Gastrocnemius medialis (tissue), 4 donors: ENCODE data around the gene RAB44. TPM values are rescaled to one million over a fixed set of nuclear protein-coding genes. Genes with fewer than 3 reads are reported as not detected.

Source experiments
- ATAC-seq, 2 donors: fragments of 150-250 bp; one replicate each; pipeline ENCODE4 v1.9.1; 2016
- DNase-seq, 2 donors: peaks; one replicate each; pipeline ENCODE4 v3.0.0-alpha.2; 2019
- H3K27ac ChIP-seq, 4 donors: fragments of 200-600 bp; sonication (generic); 1 replicate in 1 of 4; 2 replicates in 3 of 4; pipeline ENCODE4 v1.5.1; 2016 to 2018; ENCODE audit warnings: mild to moderate bottlenecking in 2 of 4, moderate library complexity in 1 of 4
- H3K27me3 ChIP-seq, 3 donors: fragments of 200-600 bp; sonication (generic) in 2 of 3; 1 replicate in 1 of 3; 2 replicates in 2 of 3; pipeline versions ENCODE4 v1.5.1 to v1.6.0; 2016 to 2019; ENCODE audit warnings: mild to moderate bottlenecking in 1 of 3, moderate library complexity in 1 of 3
- H3K36me3 ChIP-seq, 2 donors: fragments of 200-600 bp; sonication (generic) in 1 of 2; one replicate each; pipeline ENCODE4 v1.5.1; 2017 to 2018
- H3K4me1 ChIP-seq, 2 donors: fragments of 200-600 bp; sonication (generic) in 1 of 2; one replicate each; pipeline ENCODE4 v1.5.1; 2016 to 2017; ENCODE audit warnings: mild to moderate bottlenecking in 2 of 2
- H3K4me3 ChIP-seq, 4 donors: fragments of 200-600 bp; sonication (generic) in 3 of 4; 1 replicate in 1 of 4; 2 replicates in 3 of 4; pipeline ENCODE4 v1.5.1; 2016 to 2019; ENCODE audit warnings: mild to moderate bottlenecking in 2 of 4
- H3K9me3 ChIP-seq, 3 donors: fragments of 200-600 bp; sonication (generic) in 2 of 3; 1 replicate in 1 of 3; 2 replicates in 2 of 3; pipeline ENCODE4 v1.5.1; 2016 to 2019
- POLR2A ChIP-seq, 2 donors: fragments of 450-650 bp; IDR thresholded peaks; one replicate each; pipeline ENCODE4 v1.6.1; 2017; ENCODE audit warnings: antibody characterized with exemption in 2 of 2, mild to moderate bottlenecking in 2 of 2, moderate library complexity in 2 of 2
- in situ Hi-C, 4 donors: fragments of 200-750 bp; cut with MboI; loops; one replicate each; pipeline versions ENCODE4 v1.15.0 to v1.8.0; 2017; ENCODE audit warnings: low sequenced_read_pairs in 4 of 4
- intact Hi-C: fragments of 100-400 bp; cut with DNase I; formaldehyde crosslinking; loops from one replicate; pipeline ENCODE4 v1.15.1; 2023; ENCODE audit warnings: low total_unique reads
- total RNA-seq, 4 donors: library from RNA; depleted of rRNA; stranded (reverse); fragments of >200 nt; gene quantifications; one replicate each; pipeline versions ENCODE4 v1.1.0 to v1.2.3, GENCODE V29; 2016
- TF ChIP-seq, protein P1 (sequence below), 5 experiments: fragments of 450-650 bp in 3 of 5; fragments of 200-600 bp in 2 of 5; sonication (generic) in 2 of 5; IDR thresholded peaks in 4 of 5; conservative IDR thresholded peaks in 1 of 5; 1 replicate in 4 of 5; 2 replicates in 1 of 5; pipeline ENCODE4 v1.5.1; 2016 to 2019; ENCODE audit warnings: antibody characterized with exemption in 5 of 5, mild to moderate bottlenecking in 3 of 5, moderate library complexity in 3 of 5

RAB44 gene
- total RNA-seq, 4 donors from 2014 or later = 0.09 TPM; not detected in 3

DNA sequence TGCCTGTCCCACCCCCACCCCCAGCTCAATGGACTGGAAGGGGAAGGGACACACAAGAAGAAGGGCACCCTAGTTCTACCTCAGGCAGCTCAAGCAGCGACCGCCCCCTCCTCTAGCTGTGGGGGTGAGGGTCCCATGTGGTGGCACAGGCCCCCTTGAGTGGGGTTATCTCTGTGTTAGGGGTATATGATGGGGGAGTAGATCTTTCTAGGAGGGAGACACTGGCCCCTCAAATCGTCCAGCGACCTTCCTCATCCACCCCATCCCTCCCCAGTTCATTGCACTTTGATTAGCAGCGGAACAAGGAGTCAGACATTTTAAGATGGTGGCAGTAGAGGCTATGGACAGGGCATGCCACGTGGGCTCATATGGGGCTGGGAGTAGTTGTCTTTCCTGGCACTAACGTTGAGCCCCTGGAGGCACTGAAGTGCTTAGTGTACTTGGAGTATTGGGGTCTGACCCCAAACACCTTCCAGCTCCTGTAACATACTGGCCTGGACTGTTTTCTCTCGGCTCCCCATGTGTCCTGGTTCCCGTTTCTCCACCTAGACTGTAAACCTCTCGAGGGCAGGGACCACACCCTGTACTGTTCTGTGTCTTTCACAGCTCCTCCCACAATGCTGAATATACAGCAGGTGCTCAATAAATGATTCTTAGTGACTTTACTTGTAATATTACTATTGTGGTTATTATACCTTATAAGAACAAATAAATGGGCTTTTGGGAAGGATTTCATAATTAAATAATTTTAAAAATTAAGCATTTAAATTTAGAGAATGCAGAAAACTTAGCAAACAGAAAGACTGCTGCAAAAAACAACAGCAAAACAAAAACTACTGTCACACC is 10.7 kb upstream of the RAB44 start:
- in situ Hi-C loops = loop anchor here in 3 of 4 donors (10.0 to 25.0 kb wide), 3 partner anchors 62 to 262 kb away; partner anchors contain the start of genes KCTD20 (in 1 of the 3) and PXT1 (in 1 of the 3)
- Histone ChIP-seq H3K36me3 (peaks cover 22 to 49% of the 10 kb centered on the region in 2 donors), H3K4me1 (peaks cover 11 to 15% of the 10 kb centered on the region in 2 donors), H3K27me3 (no peaks in the 10 kb centered on the region), H3K27ac (peak overlapping the region in 1 of 4 donors; percentile 46), H3K9me3 (no peaks in the 10 kb centered on the region), H3K4me3 (no peak overlapping the region)
- TF ChIP-seq, protein P1, sequence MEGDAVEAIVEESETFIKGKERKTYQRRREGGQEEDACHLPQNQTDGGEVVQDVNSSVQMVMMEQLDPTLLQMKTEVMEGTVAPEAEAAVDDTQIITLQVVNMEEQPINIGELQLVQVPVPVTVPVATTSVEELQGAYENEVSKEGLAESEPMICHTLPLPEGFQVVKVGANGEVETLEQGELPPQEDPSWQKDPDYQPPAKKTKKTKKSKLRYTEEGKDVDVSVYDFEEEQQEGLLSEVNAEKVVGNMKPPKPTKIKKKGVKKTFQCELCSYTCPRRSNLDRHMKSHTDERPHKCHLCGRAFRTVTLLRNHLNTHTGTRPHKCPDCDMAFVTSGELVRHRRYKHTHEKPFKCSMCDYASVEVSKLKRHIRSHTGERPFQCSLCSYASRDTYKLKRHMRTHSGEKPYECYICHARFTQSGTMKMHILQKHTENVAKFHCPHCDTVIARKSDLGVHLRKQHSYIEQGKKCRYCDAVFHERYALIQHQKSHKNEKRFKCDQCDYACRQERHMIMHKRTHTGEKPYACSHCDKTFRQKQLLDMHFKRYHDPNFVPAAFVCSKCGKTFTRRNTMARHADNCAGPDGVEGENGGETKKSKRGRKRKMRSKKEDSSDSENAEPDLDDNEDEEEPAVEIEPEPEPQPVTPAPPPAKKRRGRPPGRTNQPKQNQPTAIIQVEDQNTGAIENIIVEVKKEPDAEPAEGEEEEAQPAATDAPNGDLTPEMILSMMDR (IDR thresholded peaks at IDR 0.05 in 4 of 5, conservative IDR thresholded peaks at IDR 0.05 in 1 of 5) = no peak
- TF ChIP-seq POLR2A (IDR thresholded peaks at IDR 0.05) = no peak
- no peak for ATAC-seq
- DNase-seq = no peak
- intact Hi-C loops = no loop called here

DNA sequence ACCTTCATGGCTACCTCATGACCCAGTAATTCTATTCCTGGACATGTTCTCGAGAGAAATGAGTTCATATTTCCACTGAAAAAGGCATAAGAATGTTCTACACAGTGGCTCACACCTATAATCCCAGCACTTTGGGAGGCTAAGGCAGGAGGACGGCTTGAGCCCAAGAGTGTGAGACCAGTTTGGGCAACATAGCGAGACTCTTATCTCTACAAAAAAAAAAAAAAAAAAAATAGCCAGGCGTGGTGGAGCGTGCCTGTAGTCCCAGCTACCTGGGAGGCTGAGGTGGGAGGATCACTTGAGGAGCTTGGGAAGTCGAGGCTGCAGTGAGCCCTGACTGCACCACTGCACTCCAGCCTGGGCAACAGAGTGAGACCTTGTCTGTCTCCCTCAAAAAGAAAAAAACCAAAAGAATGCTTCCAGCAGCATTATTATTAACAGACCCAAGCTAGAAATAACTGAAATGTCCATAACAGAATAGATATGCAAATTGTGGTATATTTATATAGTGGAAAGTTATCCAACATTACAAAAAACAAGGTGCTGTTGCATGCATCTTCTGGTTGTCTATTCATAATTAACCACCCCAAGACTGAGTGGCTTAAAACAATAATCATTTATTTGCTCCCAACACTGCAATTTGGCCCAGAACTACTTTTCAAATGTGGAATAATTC is 9.4 kb upstream of the RAB44 start:
- no peaks in the 10 kb centered on the region for H3K9me3 ChIP-seq
- H3K4me3 ChIP-seq = no peak overlapping the region
- peaks cover 0 to 10% of the 10 kb centered on the region in 2 donors for H3K4me1 ChIP-seq
- peaks cover 22 to 43% of the 10 kb centered on the region in 2 donors for H3K36me3 ChIP-seq
- TF ChIP-seq, protein P1 (IDR thresholded peaks at IDR 0.05 in 4 of 5, conservative IDR thresholded peaks at IDR 0.05 in 1 of 5) = no peak
- no peak for TF ChIP-seq POLR2A (IDR thresholded peaks at IDR 0.05)
- DNase-seq (no peak), ATAC-seq (peak in 1 of 2 donors; percentile 11)
- intact Hi-C loops (no loop called here), in situ Hi-C loops (loop anchor here in 3 of 4 donors (10.0 to 25.0 kb wide), 3 partner anchors 63 to 263 kb away; partner anchors contain the start of genes KCTD20 (in 1 of the 3) and PXT1 (in 1 of the 3))
- H3K27ac ChIP-seq = peak overlapping the region in 2 of 4 donors; percentile 1 to 46
- H3K27me3 ChIP-seq = no peaks in the 10 kb centered on the region

DNA sequence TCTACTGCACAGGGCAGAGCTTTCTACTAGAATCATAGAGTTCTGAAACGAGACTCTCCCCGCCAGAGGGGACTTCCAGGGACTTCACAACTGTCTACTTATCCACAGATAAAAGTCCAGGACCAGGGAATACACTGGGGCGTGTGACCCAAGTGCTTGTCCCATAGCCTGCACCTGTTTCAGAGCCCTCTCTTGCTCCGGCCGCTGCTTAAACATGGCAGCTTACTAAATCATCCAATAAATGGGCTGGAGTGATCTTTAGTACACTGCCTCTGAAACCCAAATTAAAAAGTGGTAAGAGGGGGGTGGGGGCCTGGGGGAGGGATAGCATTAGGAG is 8.9 kb upstream of the RAB44 start:
- Histone ChIP-seq H3K4me3 (no peak overlapping the region), H3K27me3 (no peaks in the 10 kb centered on the region), H3K27ac (peak overlapping the region in 1 of 4 donors; percentile 46), H3K36me3 (peaks cover 22 to 38% of the 10 kb centered on the region in 2 donors), H3K9me3 (no peaks in the 10 kb centered on the region), H3K4me1 (peaks cover 0 to 8% of the 10 kb centered on the region in 2 donors)
- TF ChIP-seq POLR2A (IDR thresholded peaks at IDR 0.05) = no peak
- TF ChIP-seq, protein P1 (IDR thresholded peaks at IDR 0.05 in 4 of 5, conservative IDR thresholded peaks at IDR 0.05 in 1 of 5) = no peak
- ATAC-seq = peak in 1 of 2 donors; percentile 47
- intact Hi-C loops (no loop called here), in situ Hi-C loops (loop anchor here in 3 of 4 donors (10.0 to 25.0 kb wide), 3 partner anchors 64 to 264 kb away; partner anchors contain the start of genes KCTD20 (in 1 of the 3) and PXT1 (in 1 of the 3))
- no peak for DNase-seq

DNA sequence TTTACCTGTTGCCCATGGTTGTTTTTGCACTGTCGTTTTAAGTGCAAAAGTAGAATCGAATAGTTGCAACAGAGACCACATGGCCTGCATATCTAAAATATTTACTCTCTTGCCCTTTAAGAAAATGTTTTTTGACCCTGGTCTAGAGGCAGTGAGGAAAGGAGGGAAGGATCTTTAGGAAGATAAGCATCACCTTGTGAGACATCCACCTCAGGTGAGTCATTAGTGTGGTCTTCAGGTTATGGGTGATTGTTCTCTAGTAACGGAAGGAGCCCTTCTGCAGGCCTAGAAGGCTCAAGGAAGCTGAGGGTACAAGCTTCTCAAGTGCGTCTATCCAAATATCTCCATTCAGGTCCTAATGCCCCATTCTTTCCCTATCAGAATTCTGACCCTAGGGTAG is 6.6 kb upstream of the RAB44 start:
- no peak for TF ChIP-seq POLR2A (IDR thresholded peaks at IDR 0.05)
- TF ChIP-seq, protein P1 (IDR thresholded peaks at IDR 0.05 in 4 of 5, conservative IDR thresholded peaks at IDR 0.05 in 1 of 5) = no peak
- no peaks in the 10 kb centered on the region for H3K9me3 ChIP-seq
- H3K4me3 ChIP-seq = no peak overlapping the region
- peaks cover 0 to 8% of the 10 kb centered on the region in 2 donors for H3K4me1 ChIP-seq
- peaks cover 8 to 15% of the 10 kb centered on the region in 2 donors for H3K36me3 ChIP-seq
- H3K27me3 ChIP-seq = no peaks in the 10 kb centered on the region
- intact Hi-C loops (no loop called here), in situ Hi-C loops (loop anchor here in 1 of 4 donors (25.0 kb wide), 1 partner anchor 254 kb away; the partner anchor contains the start of genes KCTD20 and PXT1)
- H3K27ac ChIP-seq = no peak overlapping the region
- no peak for DNase-seq
- no peak for ATAC-seq
